ENCODE data around the gene GPR162. TPM values are rescaled to one million over a fixed set of nuclear protein-coding genes. Genes with fewer than 3 reads are reported as not detected.
"Not testable (repeated sequence)": the region's sequence is repeated elsewhere in the genome, so short reads cannot be mapped to it uniquely, and the experiment has no call there.

GPR162 gene
- polyA plus RNA-seq, 3 donors, result 22.1 to 28.7 (median 24.7) TPM

GRCh38 chr12:6851921-6852650 lies 30.5 kb downstream of the GPR162 start, which contains the start of gene USP5:
TSS of gene USP5 (plus strand) at chr12:6852150. CDS start at chr12:6852180, 30 bp downstream.
- DNase-seq (ENCODE audit: low read depth in 3 of 3, low spot score in 2 of 3), result peak; percentile 99

GRCh38 chr12:6852651-6853354 lies 31.2 kb downstream of the GPR162 start:
- DNase-seq (ENCODE audit: low read depth in 3 of 3, low spot score in 2 of 3), result no peak

- no peak for DNase-seq (ENCODE audit: low read depth in 3 of 3, low spot score in 2 of 3)
These were observed 32.0 kb downstream of the GPR162 start for GRCh38 chr12:6853626-6854025.

GRCh38 chr12:6854036-6854435 lies 32.4 kb downstream of the GPR162 start:
- DNase-seq (ENCODE audit: low read depth in 3 of 3, low spot score in 2 of 3), result no peak

GRCh38 chr12:6855322-6855721 lies 33.7 kb downstream of the GPR162 start:
- DNase-seq (ENCODE audit: low read depth in 3 of 3, low spot score in 2 of 3), result no peak

GRCh38 chr12:6858799-6859198 lies 37.2 kb downstream of the GPR162 start:
- DNase-seq (ENCODE audit: low read depth in 3 of 3, low spot score in 2 of 3), result no peak

- DNase-seq (ENCODE audit: low read depth in 3 of 3, low spot score in 2 of 3), result no peak
These were observed 38.5 kb downstream of the GPR162 start for GRCh38 chr12:6860116-6860515.

- no peak for DNase-seq (ENCODE audit: low read depth in 3 of 3, low spot score in 2 of 3)
These were observed 39.3 kb downstream of the GPR162 start for GRCh38 chr12:6860942-6861341.

- no peak for DNase-seq (ENCODE audit: low read depth in 3 of 3, low spot score in 2 of 3)
These were observed 39.8 kb downstream of the GPR162 start for GRCh38 chr12:6861391-6861790.

GRCh38 chr12:6863033-6863432 lies 41.4 kb downstream of the GPR162 start:
- DNase-seq (ENCODE audit: low read depth in 3 of 3, low spot score in 2 of 3), result no peak

GRCh38 chr12:6863586-6864321 lies 42.1 kb downstream of the GPR162 start:
- DNase-seq (ENCODE audit: low read depth in 3 of 3, low spot score in 2 of 3), result no peak

GRCh38 chr12:6865307-6865706 lies 43.7 kb downstream of the GPR162 start:
- DNase-seq (ENCODE audit: low read depth in 3 of 3, low spot score in 2 of 3), result not testable (repeated sequence)

- no peak for DNase-seq (ENCODE audit: low read depth in 3 of 3, low spot score in 2 of 3)
These were observed 44.7 kb downstream of the GPR162 start for GRCh38 chr12:6866163-6866919.

GRCh38 chr12:6866920-6867412 lies 45.3 kb downstream of the GPR162 start:
- DNase-seq (ENCODE audit: low read depth in 3 of 3, low spot score in 2 of 3), result no peak

GRCh38 chr12:6867413-6868210 lies 46.0 kb downstream of the GPR162 start, which contains the start of gene TPI1:
TSS of gene TPI1 (plus strand) at chr12:6867531. CDS start at chr12:6867567, 36 bp downstream.
- no peak for DNase-seq (ENCODE audit: low read depth in 3 of 3, low spot score in 2 of 3)

- no peak for DNase-seq (ENCODE audit: low read depth in 3 of 3, low spot score in 2 of 3)
These were observed 46.8 kb downstream of the GPR162 start for GRCh38 chr12:6868211-6869048.

- DNase-seq (ENCODE audit: low read depth in 3 of 3, low spot score in 2 of 3), result no peak
These were observed 47.7 kb downstream of the GPR162 start for GRCh38 chr12:6869049-6870021.

Measured in right renal cortex interstitium (tissue), 3 donors.